Mesothelial cell of epicardium (in vitro differentiated cells): Measurements from ENCODE around the gene TRIOBP. TPM values are rescaled to one million over a fixed set of nuclear protein-coding genes. Genes with fewer than 3 reads are reported as not detected.

Source experiments
- DNase-seq, 2 experiments: peaks; one replicate each; pipeline ENCODE4 v3.0.0; 2021; ENCODE audit warnings: low spot score in 2 of 2; ENCODE audit not compliant: unreplicated experiment in 2 of 2
- H3K27ac Mint-ChIP-seq: 2 replicates; pipeline ENCODE4 v1.8.0; 2021; ENCODE audit warnings: mixed read lengths
- H3K27me3 Mint-ChIP-seq: 2 replicates; pipeline ENCODE4 v1.8.0; 2021; ENCODE audit warnings: low read depth, mixed read lengths
- H3K36me3 Mint-ChIP-seq: 2 replicates; pipeline ENCODE4 v1.8.0; 2021; ENCODE audit warnings: mixed read lengths
- H3K4me1 Mint-ChIP-seq: 2 replicates; pipeline ENCODE4 v1.8.0; 2021; ENCODE audit warnings: mixed read lengths
- H3K4me3 Mint-ChIP-seq: 2 replicates; pipeline ENCODE4 v1.8.0; 2021; ENCODE audit warnings: mild to moderate bottlenecking, moderate library complexity, mixed read lengths
- H3K9me3 Mint-ChIP-seq: 2 replicates; pipeline ENCODE4 v1.8.0; 2021; ENCODE audit warnings: mixed read lengths
- total RNA-seq: library from RNA; stranded (reverse); gene quantifications from 3 replicates; pipeline ENCODE4 v1.2.1, GENCODE V29; 2021
- TF ChIP-seq, protein P1 (sequence below): fragments of 200-600 bp; sonication (generic); IDR thresholded peaks from one replicate; pipeline ENCODE4 v1.5.0; 2021; ENCODE audit warnings: antibody characterized with exemption; ENCODE audit not compliant: unreplicated experiment

Gene TRIOBP
- total RNA-seq, 1 donor from 2014 or later, result 76.1 TPM

DNA sequence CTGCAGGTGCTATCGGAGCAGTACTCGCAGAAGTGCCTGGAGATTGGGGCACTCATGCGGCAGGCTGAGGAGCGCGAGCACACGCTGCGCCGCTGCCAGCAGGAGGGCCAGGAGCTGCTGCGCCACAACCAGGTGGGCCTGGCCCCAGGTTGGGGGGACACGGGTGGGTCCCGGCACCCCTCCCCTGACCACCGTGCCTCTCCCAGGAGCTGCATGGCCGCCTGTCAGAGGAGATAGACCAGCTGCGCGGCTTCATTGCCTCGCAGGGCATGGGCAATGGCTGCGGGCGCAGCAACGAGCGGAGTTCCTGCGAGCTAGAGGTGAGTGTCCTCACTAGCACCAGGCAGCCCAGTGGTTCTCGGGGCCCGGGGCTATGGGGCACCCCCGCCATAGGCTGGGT, 72.2 kb downstream of the TRIOBP start:
- no peak for DNase-seq
- H3K27ac Mint-ChIP-seq, result no peak overlapping the region
- H3K9me3 Mint-ChIP-seq, result no peaks in the 10 kb centered on the region
- no peaks in the 10 kb centered on the region for H3K27me3 Mint-ChIP-seq
- H3K36me3 Mint-ChIP-seq, result peaks cover 16% of the 10 kb centered on the region
- no peaks in the 10 kb centered on the region for H3K4me1 Mint-ChIP-seq
- no peak overlapping the region for H3K4me3 Mint-ChIP-seq
- TF ChIP-seq, protein P1, sequence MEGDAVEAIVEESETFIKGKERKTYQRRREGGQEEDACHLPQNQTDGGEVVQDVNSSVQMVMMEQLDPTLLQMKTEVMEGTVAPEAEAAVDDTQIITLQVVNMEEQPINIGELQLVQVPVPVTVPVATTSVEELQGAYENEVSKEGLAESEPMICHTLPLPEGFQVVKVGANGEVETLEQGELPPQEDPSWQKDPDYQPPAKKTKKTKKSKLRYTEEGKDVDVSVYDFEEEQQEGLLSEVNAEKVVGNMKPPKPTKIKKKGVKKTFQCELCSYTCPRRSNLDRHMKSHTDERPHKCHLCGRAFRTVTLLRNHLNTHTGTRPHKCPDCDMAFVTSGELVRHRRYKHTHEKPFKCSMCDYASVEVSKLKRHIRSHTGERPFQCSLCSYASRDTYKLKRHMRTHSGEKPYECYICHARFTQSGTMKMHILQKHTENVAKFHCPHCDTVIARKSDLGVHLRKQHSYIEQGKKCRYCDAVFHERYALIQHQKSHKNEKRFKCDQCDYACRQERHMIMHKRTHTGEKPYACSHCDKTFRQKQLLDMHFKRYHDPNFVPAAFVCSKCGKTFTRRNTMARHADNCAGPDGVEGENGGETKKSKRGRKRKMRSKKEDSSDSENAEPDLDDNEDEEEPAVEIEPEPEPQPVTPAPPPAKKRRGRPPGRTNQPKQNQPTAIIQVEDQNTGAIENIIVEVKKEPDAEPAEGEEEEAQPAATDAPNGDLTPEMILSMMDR, result no peak

DNA sequence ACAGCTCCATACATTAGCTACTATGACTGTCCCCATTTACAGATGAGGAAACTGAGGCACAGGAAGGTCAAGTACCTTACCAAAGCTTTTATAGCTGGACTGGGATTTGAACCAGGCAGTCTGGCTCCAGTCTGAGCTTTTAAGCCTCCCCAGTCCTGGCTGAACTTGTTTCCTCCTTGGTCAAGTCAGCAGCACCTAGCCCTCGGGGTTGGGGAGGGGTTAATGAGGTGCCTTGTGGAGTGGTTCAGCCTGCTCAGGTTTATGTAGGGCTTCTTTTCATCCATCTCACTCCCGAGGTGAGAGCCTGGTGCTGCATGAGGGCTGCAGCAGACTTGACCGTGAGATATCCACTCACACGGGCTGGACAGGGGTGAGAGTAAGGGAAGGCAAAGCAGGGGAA, 74.2 kb downstream of the TRIOBP start:
- Mint-ChIP-seq H3K4me3 (no peak overlapping the region), H3K27ac (no peak overlapping the region), H3K4me1 (no peaks in the 10 kb centered on the region), H3K9me3 (no peaks in the 10 kb centered on the region), H3K36me3 (peaks cover 13% of the 10 kb centered on the region), H3K27me3 (no peaks in the 10 kb centered on the region)
- TF ChIP-seq, protein P1, result no peak
- DNase-seq, result no peak

DNA sequence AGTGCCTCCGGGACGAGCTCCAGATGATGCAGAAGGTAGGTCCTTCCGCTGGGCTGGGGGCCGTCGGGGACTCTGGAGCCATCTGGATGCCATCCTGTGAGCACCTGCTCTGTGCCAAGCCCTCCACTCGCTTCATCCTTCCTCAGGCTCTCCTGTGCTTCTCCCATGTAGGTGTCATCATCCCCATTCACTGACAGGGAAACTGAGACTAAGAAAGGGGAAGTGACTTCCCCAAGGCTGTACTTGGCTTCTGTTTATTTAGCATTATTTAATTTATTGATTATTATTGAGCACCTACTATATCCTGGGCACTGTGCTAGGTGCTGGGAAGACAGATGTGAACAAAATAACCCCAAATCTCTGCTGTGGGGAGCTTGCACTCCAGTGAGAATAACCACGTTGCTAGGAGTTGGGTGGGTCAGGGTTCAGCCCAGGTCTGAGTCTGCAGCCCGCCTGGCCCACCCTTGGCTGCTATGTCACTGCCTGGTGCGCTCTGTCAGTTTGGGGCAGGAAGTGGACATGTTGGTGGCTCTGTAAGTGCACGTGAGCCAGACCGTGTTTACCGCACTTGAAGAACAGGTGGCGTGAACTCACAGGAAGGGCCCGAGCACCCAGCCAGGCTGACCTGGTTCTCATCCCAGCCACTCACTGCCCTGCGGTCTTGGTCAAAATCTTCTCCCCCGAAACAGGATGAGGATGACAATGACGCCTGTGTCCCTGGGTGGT, 75.0 kb downstream of the TRIOBP start:
- H3K27me3 Mint-ChIP-seq, result no peaks in the 10 kb centered on the region
- DNase-seq, result no peak
- peaks cover 13% of the 10 kb centered on the region for H3K36me3 Mint-ChIP-seq
- H3K27ac Mint-ChIP-seq, result no peak overlapping the region
- H3K4me3 Mint-ChIP-seq, result no peak overlapping the region
- TF ChIP-seq, protein P1, result no peak
- H3K4me1 Mint-ChIP-seq, result no peaks in the 10 kb centered on the region
- no peaks in the 10 kb centered on the region for H3K9me3 Mint-ChIP-seq

DNA sequence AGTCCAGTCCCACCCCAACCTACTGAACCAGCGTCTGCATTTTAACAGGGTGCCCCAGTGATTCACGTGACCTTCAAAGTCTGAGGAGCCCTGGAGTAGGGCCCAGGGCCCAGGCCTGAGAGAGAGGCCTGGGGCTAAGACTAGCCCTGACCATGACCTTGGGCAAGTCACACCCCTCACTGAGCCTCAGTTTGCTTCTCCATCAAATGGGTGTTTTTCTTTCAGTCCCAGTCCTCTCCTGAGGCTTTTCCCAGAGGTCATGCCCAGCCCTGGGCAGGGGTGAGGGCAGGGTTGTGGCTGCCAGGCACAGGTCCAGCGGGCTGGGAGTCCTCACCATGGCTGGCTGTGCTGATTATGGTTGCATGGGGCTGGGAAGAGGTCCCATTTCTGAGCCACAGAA, 77.9 kb downstream of the TRIOBP start:
- TF ChIP-seq, protein P1, result no peak
- H3K27me3 Mint-ChIP-seq, result no peaks in the 10 kb centered on the region
- no peak overlapping the region for H3K4me3 Mint-ChIP-seq
- peaks cover 11% of the 10 kb centered on the region for H3K36me3 Mint-ChIP-seq
- H3K27ac Mint-ChIP-seq, result no peak overlapping the region
- no peaks in the 10 kb centered on the region for H3K4me1 Mint-ChIP-seq
- DNase-seq, result no peak
- no peaks in the 10 kb centered on the region for H3K9me3 Mint-ChIP-seq

DNA sequence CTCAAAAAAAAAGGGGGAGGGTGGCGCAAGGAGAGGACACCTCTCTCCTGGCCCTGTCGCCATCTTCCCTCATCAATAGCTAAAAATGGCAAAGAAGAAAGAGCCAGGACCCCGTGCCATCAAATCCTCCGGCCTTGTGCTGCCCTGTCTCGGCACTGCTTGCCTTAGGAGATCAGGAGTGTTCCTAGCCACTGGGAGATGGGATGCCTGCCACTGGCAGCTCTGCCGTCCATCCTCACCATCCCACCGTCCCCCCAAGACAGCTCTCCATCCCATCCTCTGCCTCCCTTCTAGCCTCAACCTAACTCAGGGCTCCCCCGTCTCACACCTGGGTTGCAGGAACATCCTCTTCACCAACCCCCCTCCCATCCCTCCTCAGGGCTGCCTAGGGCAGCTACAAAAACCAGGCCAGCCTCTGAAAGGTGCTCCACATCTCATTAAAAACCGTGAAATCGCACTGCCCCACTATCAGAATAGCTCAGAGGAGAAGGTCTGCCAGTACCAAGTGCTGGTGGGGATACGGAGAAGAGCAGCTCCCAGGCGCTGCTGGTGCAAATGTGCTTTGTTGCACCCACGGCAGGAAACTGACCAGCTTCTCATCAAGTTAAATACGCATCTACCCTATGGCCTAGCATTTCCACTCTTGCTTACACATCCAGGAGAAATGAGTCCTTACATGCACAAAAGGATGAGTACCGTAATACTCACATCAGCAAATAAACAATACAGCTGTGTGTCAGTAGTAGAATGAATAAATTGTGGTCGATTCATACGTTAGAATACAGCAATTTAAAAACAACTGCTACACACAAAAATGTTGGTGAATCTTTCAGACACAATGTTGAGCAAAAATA, 79.2 kb downstream of the TRIOBP start:
- Mint-ChIP-seq H3K36me3 (peaks cover 8% of the 10 kb centered on the region), H3K27ac (peak overlapping the region; percentile 60), H3K4me3 (no peak overlapping the region), H3K4me1 (no peaks in the 10 kb centered on the region), H3K9me3 (no peaks in the 10 kb centered on the region), H3K27me3 (no peaks in the 10 kb centered on the region)
- no peak for DNase-seq
- TF ChIP-seq, protein P1, result no peak
